Activated CD4-positive, alpha-beta memory T cell treated with anti-CD3 and anti-CD28 coated beads for 36 hours (primary cell): ENCODE results near the gene CDKL4. TPM values are rescaled to one million over a fixed set of nuclear protein-coding genes. Genes with fewer than 3 reads are reported as not detected.

ENCODE experiments used
- total RNA-seq, 2 experiments: library from RNA; stranded (reverse); gene quantifications; one replicate each; pipeline ENCODE4 v1.2.3, GENCODE V29; 2021

Gene CDKL4
- total RNA-seq, 2 experiments from 2014 or later = 0.14 to 0.22 TPM

Other genes starting within 250 kb of the CDKL4 start
- gene SOS1, start 122.9 kb downstream of the CDKL4 start, total RNA-seq = 10 to 100 TPM; 34.4 to 41.2 TPM
- 10 to 100 TPM in 1 of 2 experiments, 1 to 10 TPM in 1; 9.9 to 10.1 TPM for gene MAP4K3, start 193.3 kb upstream of the CDKL4 start, total RNA-seq